Anterior cingulate cortex (tissue), 58 donors: ENCODE data around the gene ARMC9.
A peak's percentile ranks its signal among the peaks of the same experiment; 100 is the strongest.
"Not testable (repeated sequence)": the region's sequence is repeated elsewhere in the genome, so short reads cannot be mapped to it uniquely, and the experiment has no call there.

Experiments used
- DNase-seq, 58 donors: peaks; one replicate each; lab custom pipeline; 2025; lab: John Stamatoyannopoulos, UW

Gene ARMC9

DNA sequence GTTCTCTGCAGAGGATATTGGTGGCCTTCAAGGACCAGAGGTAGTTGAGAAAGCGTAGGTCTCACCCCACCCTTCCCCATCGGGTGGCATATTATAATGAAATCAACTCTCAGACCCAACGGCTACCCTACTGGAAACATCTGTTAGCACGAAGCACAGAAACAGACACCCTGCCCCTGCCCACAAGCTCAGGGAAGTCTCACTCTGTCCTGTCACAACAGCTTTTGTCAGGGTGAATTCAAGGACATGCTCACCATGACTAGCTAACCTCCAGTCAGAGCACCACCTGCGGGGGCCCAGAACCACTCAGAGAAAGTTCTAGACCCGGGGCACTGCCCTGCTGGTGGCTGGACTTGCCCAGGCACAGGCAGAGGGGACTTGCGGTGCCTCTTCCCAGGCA is 193.6 kb downstream of the ARMC9 start:
- no peak for DNase-seq

DNA sequence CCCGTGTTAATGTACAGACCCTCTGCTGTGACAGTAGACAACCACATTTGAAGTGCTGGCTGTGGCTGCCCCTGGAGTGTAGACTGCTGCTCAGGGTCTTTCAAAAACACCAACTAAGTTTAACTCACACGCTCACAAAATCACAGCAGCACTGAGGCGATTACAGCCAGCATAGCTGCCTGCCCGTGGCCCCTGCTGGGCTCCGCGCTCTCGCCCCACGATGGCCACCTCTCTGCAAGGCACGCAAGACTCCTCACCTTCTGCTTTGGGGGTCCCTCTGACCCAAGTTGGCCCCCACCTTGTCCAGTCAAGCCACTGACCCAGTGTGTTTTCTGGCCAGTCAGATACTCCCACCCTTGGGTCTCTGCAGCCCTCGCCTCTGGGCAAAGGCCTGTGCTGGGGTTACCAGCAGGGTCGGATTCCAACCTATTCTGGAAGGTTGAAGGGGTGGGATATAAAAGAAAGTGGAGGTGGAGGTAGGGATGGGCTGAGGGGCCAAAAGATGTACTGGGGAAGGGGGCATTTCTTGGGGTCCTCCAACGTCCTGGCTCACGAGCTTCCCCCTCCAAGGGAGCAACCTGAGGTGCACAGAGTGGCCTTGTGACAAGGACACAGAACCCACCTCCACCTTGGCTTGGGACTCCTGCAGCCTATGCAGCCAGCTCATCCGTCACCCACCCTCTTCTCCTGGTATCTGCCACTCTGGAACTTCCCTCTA is 194.2 kb downstream of the ARMC9 start:
- no peak for DNase-seq

DNA sequence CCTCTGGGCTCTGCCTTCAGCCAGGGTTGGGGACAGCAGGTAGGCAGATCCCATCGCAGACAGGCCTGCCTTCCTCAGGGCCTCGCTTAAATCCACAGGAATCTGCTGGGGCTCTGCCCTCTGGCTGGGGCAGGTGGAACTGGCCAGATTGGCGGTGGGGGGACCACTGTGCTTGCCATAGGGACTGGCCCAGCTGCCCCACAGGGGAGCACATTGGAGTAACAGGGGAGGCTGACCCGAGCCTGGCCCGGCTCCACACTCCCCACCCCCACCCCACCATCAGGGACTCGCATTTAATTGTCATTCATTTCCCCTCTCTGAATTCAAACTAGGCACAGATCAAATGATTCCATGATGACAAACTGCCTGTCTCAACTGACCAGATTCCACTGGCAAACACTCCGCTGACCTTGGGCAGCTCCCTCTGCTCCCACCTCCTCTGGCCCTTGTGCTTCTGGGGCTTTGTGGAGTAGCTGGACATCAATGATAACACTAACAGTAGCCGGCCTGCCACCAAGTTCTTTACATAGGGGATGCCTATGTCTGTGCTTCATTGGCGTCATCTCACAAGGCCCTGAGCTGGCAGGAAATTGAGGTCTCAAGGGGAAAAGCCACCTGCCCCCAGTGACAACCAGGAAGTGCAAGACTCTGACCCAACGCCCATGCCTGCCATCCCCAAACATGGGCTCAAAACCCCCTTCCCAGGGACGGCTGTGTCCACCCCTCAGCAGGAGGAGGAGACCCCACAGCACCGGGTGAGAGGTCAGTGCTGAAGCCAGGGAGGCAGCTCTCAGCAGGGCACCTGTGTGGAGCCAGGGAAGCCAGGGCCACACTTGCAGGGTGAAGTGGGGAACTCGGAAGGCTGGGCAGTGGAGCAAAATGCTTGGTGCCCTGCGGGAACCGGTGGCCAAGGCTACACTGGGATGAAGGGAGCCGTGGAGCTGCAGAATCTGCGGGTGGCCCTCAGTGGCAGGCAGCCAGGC is 195.0 kb downstream of the ARMC9 start:
- DNase-seq = peak in 2 of 58 donors; percentile 23 to 26

DNA sequence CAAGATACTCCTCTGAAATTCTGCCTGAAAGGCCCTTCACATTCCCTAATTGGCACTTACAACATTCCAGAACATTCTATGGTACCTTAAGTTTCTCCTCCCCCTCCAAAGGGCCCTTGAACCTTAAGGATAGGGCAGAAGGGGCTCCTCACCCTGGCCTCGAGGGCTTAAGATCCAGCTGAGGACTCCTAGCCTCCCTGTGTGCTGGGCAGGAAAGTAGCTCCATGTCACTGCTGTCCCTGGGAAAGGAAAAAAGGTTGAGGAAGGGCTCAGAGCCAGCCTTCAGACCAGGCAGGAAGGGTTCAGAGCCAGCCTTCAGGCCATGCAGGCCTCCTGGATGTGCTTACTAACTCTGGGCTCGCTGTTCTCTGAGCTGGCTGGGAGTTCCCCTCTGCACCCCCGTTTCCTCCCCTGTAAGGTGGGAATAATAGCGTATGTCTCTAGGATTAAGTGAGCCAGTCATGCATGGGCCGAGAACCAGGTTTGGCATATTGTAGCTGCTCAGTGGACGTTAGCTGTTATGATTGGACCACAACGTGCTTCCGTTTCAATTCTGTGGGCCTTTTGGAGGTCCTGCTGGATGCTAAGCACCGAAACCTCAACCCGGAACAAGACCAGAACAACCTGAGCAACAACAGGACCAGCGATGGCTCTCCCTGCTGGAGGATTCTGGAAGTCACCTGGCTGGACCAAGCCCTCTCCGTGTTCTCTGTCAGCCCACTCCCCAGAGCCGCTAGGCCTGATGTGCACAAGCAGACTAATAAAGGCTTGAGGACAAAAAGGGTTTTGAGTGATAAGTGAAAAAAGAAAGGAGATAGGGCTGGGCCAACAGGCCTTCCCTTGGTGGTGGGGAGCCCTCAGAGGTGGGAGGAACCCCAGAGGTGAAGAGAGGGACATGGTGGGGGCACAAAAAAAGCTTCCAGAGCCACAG is 196.0 kb downstream of the ARMC9 start:
- DNase-seq = no peak

DNA sequence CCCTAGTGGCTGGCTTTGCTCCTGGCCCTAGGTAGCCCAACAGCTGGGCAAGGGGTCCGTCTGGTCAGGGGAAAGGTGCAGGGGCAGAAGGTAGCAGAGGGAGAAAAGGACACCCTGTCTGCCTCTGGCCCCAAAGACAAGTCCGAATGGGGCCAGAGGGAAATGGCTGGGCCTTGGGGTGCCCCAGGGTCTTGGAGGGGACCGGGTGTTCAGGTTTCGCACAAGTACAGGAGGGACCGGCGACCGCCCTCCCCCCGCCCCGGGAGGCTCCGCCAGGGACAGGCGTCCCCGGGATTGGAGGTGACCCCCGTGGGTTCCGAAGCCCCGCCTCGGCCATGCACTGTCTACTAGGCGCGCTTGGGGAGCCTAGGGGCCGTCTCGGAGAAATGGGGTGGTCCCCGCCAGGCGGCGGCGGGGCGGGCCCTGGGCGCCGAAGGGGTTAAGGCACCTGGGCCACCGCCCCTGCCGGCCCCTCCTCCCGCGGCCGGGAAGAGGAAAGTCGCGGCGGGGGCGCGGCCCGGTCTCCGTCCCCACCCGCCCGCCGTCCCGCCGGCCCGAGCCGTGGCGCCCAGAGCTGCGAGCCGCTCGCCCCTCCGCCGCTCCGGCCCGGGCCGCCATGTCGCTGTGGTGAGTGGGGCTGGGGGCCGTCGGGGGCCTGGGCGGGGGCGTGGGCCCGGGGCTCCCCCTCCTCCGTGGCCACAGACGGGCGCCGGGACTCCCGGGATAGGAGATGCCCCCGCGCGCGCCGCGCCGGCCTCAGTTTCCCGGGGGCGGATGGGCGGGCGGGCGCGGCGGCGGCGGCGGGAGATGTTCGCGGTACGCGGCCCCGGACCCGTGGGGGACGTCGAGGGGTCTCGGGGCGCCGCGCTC is 197.0 kb downstream of the ARMC9 start, which contains the start of gene B3GNT7:
TSS of gene B3GNT7 (plus strand) at position 523 of the 870 bp plus-strand sequence. CDS start at position 617, 94 bp downstream.
- DNase-seq = no peak

DNA sequence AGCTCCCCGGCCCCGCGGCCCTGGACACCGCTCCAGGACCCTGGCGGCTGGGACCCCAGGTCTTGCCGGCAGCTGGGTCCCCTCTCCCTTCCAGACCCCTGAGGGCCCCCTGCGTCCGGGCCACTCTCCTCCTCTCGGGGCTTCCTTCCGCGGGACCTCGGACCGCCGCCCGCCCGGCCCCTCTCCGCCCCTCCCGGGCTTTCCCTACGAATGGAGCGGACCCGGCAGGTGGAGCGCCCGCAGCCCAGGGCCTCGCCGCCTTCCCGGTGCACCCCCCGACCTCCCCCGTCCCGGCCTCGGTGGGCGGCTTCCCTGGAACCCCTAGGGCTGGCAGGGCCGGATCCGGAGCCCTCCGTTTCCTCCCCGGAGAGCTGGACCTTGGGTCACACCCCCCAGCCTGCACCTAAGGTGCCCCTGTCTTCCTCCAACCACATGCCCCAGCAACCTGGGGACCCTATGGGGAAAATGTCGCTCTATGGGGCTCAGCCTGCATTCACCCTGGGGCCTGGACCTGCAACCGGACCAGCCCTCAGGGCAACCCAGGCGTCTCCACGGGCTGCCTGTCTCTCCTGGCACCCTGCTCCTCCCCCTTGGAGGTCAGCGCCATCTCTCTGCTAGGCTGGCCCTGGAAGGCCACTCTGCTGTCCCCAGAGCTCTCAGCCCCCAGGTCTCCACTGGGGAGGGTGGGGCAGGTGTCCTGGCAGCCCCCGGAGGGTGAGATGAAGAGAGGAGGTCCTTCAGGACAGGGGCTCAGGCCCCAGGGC is 197.8 kb downstream of the ARMC9 start:
- DNase-seq = no peak

DNA sequence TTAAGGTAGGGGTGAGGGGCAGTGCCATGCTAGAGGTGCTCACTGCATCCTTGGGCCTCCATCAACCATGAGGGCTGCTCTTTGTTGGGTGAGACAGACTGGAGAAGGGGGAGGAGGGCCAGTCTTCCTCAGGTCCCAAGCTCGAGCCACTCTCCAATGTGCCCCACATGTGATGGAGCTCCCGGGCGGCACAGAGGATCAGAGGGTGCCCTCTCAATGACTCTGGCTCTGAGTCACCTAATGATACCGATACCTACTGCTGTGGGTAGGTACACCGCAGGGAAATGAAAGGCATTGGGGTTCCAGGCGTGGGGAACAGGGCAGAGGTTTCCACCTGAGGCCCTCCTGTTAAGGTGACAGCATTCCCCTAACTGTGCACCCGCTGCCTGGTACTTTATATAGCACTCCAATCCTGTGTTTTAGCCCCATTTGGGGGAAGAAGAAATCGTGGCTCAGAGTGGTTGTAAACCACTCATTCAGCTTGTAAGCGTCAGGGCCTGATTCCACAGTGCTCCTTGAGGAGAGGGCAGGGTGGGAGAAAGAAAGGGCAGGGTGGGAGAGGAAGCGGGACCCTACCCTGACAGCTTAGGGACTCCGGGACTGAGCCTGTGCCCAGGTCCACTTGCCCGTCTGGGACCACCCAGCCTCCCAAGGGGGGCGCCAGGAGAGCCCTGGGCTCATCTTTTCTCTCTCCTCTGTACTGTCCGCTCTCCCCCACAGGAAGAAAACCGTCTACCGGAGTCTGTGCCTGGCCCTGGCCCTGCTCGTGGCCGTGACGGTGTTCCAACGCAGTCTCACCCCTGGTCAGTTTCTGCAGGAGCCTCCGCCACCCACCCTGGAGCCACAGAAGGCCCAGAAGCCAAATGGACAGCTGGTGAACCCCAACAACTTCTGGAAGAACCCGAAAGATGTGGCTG is 198.8 kb downstream of the ARMC9 start:
- no peak for DNase-seq

DNA sequence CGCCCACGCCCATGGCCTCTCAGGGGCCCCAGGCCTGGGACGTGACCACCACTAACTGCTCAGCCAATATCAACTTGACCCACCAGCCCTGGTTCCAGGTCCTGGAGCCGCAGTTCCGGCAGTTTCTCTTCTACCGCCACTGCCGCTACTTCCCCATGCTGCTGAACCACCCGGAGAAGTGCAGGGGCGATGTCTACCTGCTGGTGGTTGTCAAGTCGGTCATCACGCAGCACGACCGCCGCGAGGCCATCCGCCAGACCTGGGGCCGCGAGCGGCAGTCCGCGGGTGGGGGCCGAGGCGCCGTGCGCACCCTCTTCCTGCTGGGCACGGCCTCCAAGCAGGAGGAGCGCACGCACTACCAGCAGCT is 199.5 kb downstream of the ARMC9 start:
- no peak for DNase-seq

DNA sequence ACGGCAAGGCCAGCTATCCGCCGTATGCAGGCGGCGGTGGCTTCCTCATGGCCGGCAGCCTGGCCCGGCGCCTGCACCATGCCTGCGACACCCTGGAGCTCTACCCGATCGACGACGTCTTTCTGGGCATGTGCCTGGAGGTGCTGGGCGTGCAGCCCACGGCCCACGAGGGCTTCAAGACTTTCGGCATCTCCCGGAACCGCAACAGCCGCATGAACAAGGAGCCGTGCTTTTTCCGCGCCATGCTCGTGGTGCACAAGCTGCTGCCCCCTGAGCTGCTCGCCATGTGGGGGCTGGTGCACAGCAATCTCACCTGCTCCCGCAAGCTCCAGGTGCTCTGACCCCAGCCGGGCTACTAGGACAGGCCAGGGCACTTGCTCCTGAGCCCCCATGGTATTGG is 200.2 kb downstream of the ARMC9 start:
- DNase-seq = no peak

DNA sequence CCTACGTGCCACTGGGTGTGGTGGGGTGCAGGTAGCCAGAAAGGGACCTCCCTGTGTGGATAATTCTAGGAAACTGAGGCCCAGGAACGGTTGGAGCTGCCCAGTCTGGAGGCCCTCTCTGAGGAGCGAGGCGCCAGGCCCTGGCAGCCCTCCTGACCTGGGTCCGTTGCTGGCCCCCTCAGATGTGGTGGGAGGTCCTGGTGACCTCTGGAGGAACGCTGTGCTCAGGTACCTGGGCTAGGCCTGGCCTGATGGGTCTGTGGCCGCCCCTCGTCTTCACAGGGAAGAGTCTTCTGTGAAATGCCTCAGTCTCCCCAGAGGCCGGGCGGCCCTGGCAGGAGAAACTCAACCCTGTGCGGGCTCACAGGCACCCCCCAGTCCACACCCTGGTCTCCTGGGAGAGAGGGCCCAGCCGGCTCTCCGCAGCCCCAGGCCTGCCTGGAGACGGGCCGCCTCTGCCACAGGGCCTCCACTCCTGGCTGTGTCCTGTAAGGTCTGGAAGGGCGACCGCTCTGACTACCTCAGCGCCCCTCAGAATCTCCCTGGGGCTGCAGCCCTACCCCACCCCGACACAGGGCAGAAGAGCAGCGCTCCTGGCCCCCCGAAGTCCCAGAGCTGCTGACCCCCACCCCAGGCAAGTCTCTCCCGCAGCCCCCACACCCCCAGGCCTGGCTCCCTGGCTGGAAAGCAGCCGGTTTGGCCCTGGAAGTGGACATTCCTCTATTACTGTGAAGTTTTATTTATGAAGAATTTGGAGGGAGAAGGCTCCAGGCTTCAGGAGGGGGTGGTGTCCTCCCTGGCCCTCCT is 200.8 kb downstream of the ARMC9 start:
- no peak for DNase-seq

DNA sequence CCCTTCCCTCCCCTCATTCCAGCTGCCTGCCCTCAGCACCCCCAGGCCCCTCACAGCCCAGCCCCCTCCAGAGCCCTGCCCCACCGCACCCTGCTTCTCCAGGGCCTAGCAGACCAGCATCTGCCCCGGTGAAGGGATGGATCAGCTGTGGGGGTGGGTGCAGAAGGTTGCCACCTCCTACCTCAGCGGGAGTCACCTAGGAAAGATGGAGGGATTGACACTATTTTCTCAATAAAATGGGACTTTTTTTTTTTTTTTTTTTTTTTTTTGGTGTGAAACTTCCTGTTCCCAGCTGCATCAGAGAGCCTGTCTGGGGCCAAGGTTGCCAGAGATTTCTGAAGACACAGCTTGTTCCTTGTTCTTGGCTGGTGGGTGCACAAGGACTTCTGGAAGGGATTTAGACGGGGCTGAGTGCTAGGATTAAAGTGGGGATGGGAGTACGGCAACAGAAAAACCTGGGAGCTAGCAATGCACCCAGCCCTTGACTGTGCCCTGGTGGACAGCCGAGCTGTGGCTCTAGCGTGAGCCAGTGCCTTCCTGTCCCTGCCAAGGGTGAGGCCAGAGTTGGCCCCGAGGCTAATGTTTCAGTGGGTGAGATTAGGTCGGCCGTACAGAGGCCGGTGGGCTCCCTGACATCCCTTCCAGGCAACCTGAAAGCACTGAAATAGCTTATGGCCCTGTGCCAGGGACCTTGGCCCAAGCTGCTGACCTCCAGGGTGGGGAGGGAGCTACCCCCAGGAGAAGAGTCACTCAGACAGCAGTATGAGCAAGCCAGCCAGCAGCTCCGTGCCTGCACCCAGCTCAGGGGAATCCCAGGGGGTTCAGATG is 201.6 kb downstream of the ARMC9 start:
- DNase-seq = peak in 22 of 58 donors; percentile 10 to 75 (median 29)

DNA sequence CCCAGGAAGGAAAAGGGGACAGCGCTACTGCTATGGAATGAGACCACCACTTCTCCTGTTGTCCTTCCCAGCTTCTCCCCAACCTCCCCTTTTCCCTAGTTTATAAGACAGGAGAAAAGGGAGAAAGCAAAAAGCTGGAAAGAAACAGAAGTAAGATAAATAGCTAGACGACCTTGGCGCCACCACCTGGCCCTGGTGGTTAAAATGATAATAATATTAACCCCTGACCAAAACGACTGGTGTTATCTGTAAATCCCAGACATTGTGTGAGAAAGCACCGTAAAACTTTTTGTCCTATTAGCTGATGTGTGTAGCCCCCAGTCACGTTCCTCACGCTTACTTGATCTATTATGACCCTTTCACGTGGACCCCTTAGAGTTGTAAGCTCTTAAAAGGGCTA is 202.2 kb downstream of the ARMC9 start:
- not testable (repeated sequence) for DNase-seq

DNA sequence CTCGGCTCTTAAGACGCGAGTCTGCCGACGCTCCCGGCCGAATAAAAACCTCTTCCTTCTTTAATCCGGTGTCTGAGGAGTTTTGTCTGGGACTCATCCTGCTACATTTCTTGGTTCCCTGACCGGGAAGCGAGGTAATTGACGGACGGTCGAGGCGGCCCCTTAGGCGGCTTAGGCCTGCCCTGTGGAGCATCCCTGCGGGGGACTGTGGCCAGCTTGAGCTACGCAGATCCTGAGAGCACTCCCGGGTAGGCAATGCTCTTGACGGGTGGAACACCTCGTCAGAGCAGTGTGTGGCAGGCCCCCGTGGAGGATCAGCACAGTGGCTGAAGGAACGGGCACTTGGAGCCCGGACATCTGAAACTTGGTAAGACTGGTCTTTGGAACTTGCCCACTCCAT is 202.7 kb downstream of the ARMC9 start:
- not testable (repeated sequence) for DNase-seq

DNA sequence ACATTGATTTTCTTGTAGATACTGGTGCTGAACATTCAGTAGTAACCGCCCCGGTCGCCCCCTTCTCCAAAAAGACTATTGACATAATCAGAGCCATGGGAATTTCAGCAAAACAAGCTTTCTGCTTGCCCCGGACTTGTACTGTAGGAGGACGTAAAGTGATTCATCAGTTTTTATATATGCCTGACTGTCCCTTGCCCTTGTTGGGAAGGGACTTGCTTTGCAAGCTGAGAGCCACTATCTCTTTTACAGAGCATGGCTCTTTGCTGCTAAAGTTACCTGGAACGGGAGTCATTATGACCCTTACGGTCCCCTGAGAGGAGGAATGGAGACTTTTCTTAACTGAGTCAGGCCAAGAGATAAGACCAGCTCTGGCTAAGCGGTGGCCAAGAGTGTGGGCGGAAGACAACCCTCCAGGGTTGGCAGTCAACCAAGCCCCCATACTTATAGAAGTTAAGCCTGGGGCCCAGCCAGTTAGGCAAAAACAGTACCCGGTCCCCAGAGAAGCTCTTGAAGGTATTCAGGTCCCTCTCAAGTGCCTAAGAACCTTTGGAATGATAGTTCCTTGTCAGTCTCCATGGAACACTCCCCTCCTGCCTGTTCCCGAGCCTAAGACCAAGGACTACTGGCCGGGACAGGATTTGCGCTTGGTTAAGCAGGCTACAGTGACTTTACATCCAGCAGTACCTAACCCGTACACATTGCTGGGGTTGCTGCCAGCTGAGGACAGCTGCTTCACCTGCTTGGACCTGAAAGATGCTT is 205.2 kb downstream of the ARMC9 start:
- DNase-seq = not testable (repeated sequence)

DNA sequence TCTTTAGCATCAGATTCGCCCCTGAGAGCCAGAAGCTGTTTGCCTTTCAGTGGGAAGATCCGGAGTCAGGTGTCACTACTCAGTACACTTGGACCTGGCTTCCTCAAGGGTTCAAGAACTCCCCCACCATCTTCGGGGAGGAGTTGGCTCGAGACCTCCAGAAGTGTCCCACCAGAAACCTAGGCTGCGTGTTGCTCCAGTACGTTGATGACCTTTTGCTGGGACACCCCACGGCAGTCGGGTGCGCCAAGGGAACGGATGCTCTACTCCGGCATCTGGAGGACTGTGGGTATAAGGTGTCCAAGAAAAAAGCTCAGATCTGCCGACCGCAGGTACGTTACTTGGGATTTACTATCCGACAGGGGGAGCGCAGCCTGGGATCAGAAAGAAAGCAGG is 205.8 kb downstream of the ARMC9 start:
- not testable (repeated sequence) for DNase-seq
